Measurements from ENCODE around the gene CPT1A.

- no peak for TF ChIP-seq CTCF (IDR thresholded peaks at IDR 0.05)
- no peak for TF ChIP-seq POLR2AphosphoS5 (IDR thresholded peaks at IDR 0.05)
- no peak for TF ChIP-seq POLR2A (IDR thresholded peaks at IDR 0.05)
These were observed 44.9 kb downstream of the CPT1A start for GRCh38 chr11:68796801-68797200.

Data from sigmoid colon (tissue), 4 donors.